Activated naive CD4-positive, alpha-beta T cell treated with anti-CD3 and anti-CD28 coated beads, Interleukin-2, amount 50 U/mL, for 72 hours (primary cell): ENCODE data around the gene CABLES2. TPM values are rescaled to one million over a fixed set of nuclear protein-coding genes. Genes with fewer than 3 reads are reported as not detected.

ENCODE experiments used
- ATAC-seq, 2 donors: fragments of 150-1000 bp; cut with Tn5 transposase; 2 replicates each; pipeline ENCODE4 v1.10.0; 2021; ENCODE audit warnings: mild to moderate bottlenecking in 2 of 2, moderate library complexity in 2 of 2
- DNase-seq, 2 donors: peaks; one replicate each; pipeline ENCODE4 v3.0.0; 2021 to 2022; ENCODE audit warnings: low spot score in 2 of 2
- H3K27ac Mint-ChIP-seq, 2 donors: one replicate each; pipeline ENCODE4 v1.8.0; 2022; ENCODE audit warnings: mild to moderate bottlenecking in 2 of 2, mixed read lengths in 2 of 2
- H3K36me3 Mint-ChIP-seq, 2 donors: one replicate each; pipeline ENCODE4 v1.8.0; 2022; ENCODE audit warnings: mixed read lengths in 2 of 2
- H3K9me3 Mint-ChIP-seq, 2 donors: one replicate each; pipeline ENCODE4 v1.8.0; 2022; ENCODE audit warnings: mixed read lengths in 2 of 2
- total RNA-seq, 2 donors: library from RNA; stranded (reverse); gene quantifications; one replicate each; pipeline ENCODE4 v1.2.3, GENCODE V29; 2022

Gene CABLES2
- total RNA-seq, 2 donors from 2014 or later: 5.8 to 6.4 TPM

DNA sequence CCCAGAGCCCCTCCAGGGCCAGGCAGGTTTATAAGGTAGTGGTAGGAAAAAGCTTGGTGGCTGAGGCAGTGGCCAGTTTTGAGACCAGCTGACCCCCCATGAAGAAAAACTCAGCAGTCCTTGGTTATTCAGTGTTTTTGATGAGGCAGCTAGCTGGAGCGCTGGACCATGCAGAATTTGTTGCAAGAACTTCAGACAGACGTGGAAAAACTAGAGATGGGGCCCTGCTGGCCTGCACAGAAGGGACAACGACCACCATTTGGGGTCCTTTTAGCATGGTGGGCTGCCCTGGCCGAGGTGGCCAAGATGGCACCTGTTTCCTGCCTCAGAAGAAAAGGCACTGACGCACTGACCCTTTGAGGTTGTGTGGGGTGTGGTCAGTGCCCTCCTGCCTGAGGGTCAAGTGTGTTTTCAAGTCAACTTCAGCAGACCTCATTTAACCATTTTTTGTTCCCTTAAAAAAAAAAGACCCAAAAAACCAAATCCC, 17.4 kb downstream of the CABLES2 start:
- Mint-ChIP-seq H3K27ac (peak overlapping the region; percentile 60 to 89), H3K9me3 (no peaks in the 10 kb centered on the region), H3K36me3 (peaks cover 29 to 32% of the 10 kb centered on the region in 2 donors)
- no peak for DNase-seq
- ATAC-seq: no peak

DNA sequence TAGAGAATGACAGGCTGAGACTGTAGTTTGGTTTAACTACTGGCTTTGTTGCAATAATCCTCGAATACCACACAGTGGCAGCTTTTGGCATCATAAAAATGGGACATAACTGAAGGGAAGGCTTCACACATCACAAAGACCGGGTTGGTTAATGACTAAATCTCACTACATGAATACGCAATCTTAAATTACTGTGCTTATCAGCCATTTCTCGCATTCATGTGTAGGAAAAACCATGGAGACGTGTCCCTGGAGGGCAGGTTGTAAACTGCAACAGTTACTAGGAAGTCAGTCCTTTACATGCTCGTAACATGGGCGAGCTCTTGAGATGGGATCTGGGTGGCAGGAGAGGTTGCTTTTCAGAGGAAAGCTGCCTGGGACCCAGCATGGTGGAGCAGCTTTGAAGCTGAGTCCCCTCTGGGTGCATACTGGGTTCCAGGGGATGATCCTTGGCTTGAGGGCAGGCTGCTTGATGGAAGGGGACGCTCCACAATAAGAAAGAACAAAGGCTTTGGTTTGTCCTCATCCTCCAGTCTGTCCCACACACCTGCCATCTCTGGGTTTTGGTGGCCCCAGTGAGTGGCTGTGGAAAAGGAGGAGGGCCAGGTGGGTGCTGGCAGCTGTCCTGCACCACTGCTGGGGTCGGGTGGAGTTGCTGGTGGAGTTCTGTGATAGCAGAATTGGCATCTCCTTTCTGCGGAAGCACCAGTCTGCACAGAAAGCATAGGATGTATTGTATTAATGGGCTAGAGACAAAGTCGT, 18.1 kb downstream of the CABLES2 start:
- peak overlapping the region; percentile 60 to 93 for H3K27ac Mint-ChIP-seq

DNA sequence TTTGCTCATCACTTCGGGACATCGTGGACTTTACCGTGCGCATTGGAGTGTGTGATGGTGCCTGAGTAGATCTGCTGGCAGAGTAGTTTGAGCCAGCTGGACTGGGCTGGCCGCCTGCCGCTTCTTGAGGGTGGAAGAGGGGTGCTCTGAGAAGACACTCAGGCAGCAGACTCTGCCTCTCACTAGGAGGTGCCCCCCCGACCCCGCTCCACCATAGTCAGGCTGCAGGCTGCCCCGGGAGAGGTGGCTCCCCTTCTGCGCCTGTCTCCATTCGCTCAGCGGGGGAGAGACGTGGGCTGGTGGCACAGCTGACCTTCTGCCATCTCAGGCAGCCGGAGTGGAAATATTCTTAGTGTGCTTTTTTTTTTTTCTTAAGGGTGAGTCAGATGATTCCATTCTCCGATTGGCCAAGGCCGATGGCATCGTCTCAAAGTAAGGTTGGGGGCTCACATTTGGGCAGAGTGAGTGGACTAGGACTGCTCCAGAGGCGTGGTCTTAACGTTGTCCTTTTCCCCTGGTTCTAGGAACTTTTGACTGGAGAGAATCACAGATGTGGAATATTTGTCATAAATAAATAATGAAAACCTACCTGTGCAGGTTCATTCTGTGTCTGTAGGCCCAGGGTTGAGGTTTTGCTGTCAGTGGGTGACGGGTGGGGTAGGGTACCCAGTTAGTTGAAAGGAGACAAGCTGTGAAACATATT, 19.0 kb downstream of the CABLES2 start:
- H3K27ac Mint-ChIP-seq: peak overlapping the region; percentile 88 to 93
- no peaks in the 10 kb centered on the region for H3K9me3 Mint-ChIP-seq
- ATAC-seq (no peak), DNase-seq (no peak)
- peaks cover 29 to 32% of the 10 kb centered on the region in 2 donors for H3K36me3 Mint-ChIP-seq

More for the DNA sequence above, 18.1 kb downstream of the CABLES2 start:
- no peak for DNase-seq
- Mint-ChIP-seq H3K36me3 (peaks cover 29 to 32% of the 10 kb centered on the region in 2 donors), H3K9me3 (no peaks in the 10 kb centered on the region)
- ATAC-seq: no peak

DNA sequence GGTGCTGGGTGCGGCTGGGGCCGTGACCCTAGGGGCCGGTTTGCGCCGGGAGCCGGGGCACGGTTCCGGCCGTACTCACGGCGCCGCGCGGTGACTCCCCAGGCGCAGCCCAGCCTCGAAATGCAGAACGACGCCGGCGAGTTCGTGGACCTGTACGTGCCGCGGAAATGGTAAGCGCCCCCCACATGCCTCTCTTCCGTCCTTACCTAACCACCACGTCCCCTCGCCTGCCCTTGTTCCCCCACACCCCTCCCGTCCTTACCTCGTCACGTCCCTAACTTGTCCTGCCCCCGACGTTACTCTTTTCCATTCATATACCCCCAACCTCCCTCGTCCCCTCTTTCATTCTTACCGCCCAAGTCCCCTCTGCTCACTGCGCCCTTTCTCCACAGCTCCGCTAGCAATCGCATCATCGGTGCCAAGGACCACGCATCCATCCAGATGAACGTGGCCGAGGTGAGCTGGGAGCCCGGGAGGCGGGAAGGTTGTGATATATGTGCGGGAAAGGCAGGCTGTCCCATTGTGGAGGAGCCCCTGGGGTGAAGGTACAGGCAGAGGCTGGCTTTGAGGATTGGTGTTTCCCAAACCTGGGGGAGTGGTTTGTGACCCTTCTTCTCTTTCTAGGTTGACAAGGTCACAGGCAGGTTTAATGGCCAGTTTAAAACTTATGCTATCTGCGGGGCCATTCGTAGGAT, 19.7 kb downstream of the CABLES2 start:
- Mint-ChIP-seq H3K36me3 (peaks cover 32 to 34% of the 10 kb centered on the region in 2 donors), H3K27ac (peak overlapping the region; percentile 88 to 93), H3K9me3 (no peaks in the 10 kb centered on the region)
- ATAC-seq (no peak), DNase-seq (no peak)

DNA sequence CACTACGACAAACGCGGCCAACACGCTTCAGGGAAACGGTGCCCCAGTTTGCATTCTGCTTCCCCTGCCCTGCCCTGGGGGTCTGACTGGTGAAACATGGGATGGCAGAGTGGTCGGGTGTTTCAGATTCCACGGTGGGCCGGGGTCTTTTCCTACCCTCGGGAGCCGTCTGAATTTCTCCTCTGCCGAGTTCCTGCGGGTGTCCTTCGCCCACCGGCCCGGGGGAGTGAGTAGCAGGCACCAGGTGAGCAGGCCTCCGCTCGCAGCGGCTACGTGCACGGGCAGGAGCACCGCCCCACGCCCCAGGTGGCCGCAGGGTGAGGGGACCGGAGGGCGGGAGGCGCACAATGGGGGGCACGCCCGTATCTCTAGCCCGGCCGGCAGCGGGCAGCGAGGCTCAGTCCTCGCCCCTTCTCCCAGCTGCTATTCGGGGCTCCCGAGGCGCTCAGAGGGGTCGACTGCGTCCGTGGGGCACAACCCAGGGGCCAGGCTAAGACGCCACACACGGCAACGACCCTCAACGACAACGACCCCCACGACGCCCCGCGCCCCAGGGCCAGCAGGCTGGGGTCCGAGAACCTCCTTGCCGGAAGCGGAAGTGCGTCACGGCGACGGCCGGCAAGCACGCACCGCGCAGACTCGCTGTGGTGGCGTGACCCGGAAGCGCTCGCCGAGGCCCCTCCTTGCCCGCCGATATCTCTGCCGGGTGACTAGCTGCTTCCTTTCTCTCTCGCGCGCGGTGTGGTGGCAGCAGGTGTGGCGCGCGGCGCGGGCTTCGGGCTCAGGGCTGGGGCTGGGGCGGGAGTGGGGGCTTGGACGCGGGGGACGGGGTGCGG, 20.5 kb downstream of the CABLES2 start, which contains the start of gene RPS21:
Gene RPS21, plus strand, starts transcription at position 721 of the 836 bp plus-strand sequence. CDS start 236 bp downstream, outside the sequence.
- Mint-ChIP-seq H3K27ac (peak within 1 kb of the TSS; percentile 88 to 93), H3K9me3 (peaks cover 6% of the 10 kb centered on the region in 2 donors), H3K36me3 (peaks cover 38 to 42% of the 10 kb centered on the region in 2 donors)
- ATAC-seq: peak; percentile 92 to 98
- DNase-seq: peak; percentile 92

DNA sequence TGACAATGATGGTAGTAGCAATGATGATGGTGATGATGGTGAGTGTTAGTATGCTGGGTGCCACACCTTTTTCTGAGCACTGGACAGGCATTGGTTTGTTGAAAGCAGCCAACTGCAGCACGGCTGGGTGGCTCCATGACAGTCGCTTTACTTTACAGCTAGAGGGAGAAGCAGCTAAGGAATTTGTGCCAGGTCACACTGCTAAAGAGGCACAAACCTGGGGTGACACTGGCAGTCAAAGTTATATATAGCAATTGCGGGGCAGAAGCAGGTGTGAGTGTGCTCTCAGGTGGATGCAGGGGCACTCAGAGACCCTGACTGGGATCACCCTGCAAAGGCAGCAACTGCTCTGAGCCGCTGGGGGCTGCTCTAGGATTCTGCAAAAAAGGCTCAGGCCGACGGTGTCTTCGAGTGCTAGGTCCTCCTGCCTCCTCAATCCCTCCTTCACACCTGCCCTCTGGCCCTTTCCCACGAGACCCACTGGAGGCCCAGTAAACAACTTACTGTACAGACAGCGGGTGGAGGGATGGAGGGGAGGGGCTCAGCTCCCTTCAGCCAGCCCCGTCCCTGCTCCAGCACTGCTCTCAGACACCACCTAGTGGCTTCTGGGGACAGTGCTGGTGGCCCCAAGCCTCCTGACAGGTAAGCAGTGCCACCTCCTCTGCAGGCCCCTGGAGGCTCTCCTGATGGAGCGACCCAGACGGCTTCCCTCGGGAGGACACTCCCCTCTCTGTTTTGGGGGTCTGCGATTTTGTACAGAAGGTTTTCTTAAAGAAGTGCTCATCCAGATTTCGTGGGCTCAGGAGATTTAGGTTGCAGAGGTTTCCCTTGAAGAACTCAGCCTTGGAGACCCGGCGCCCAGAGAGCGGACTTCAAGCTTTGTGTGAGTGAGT, 24.5 kb downstream of the CABLES2 start:
- peak; percentile 71 to 81 for ATAC-seq
- peak; percentile 71 to 84 for DNase-seq
- peaks cover 6% of the 10 kb centered on the region in 2 donors for H3K9me3 Mint-ChIP-seq
- no peak overlapping the region for H3K27ac Mint-ChIP-seq
- peaks cover 15 to 24% of the 10 kb centered on the region in 2 donors for H3K36me3 Mint-ChIP-seq

DNA sequence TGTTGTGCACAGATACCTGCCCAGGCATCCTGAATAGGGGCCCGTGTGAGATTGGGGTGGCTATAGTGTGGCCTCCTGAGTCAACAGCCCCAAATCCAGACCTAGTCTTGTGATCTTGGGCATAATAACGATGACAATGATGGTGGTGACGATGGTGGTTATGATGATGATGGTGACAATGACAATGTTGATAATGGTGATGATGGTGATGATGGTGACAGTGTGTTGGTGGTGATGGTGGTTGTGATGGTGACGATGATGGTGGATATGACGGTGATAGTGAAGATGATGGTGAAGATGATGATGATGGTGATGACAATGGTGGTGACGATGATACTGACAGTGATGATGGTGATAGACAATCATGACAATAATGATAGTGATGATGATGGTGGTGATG, 25.2 kb downstream of the CABLES2 start:
- Mint-ChIP-seq H3K9me3 (peaks cover 6% of the 10 kb centered on the region in 2 donors), H3K27ac (no peak overlapping the region), H3K36me3 (peaks cover 12 to 19% of the 10 kb centered on the region in 2 donors)
- no peak for DNase-seq
- ATAC-seq: no peak

DNA sequence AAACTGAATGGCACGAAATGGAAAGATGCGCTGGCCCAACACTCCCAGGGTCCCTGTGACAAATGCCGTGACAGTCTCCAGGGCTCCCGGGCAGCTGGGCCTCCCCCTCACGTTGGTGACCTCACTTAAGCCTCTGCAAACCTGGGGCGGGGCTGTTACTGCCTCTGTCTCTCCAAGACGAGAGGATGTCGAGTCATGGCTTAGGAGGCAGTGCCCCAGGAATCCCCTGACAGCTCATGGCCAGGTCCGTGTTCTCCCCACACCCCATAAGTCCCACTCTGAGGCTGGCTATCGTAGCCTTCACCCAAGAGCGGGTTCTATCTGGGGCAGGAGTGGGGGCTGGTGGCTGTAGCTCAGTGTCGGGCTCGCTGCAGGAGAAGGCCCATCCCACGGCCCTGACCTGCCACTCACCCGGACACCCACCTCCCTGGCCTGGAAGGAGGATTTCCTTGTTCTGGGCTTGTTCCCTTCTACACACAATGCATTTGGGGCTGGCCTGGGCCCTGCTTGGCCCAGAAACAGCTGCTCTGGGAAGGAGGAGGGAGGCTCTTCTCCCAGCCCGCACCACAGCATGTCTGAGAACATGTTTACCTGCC, 25.8 kb downstream of the CABLES2 start:
- Mint-ChIP-seq H3K36me3 (peaks cover 12 to 18% of the 10 kb centered on the region in 2 donors), H3K27ac (no peak overlapping the region), H3K9me3 (peaks cover 6% of the 10 kb centered on the region in 2 donors)
- ATAC-seq: no peak
- DNase-seq: no peak

DNA sequence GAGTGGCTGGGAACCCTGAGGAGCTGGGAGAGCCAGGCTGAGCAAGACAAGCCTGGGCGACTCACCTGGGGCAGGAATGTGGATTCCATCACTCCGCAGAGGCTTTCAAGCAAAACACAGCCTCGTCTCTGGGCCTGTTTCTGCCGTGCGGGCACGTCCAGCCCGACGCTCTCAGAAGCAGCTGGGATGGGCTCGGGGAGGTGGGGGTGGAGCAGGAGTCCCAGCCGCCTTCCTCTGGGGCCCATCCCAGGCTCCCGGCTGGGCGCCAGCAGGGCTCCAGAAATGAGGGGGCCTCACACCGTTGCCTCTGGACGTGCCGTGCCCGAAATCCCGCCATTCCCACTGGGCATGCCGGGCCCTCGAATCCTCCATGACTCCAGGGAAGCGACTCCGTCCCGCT, 28.9 kb downstream of the CABLES2 start:
- peaks cover 7 to 14% of the 10 kb centered on the region in 2 donors for H3K36me3 Mint-ChIP-seq
- no peak for DNase-seq
- peaks cover 6% of the 10 kb centered on the region in 2 donors for H3K9me3 Mint-ChIP-seq
- H3K27ac Mint-ChIP-seq: no peak overlapping the region
- ATAC-seq: no peak

DNA sequence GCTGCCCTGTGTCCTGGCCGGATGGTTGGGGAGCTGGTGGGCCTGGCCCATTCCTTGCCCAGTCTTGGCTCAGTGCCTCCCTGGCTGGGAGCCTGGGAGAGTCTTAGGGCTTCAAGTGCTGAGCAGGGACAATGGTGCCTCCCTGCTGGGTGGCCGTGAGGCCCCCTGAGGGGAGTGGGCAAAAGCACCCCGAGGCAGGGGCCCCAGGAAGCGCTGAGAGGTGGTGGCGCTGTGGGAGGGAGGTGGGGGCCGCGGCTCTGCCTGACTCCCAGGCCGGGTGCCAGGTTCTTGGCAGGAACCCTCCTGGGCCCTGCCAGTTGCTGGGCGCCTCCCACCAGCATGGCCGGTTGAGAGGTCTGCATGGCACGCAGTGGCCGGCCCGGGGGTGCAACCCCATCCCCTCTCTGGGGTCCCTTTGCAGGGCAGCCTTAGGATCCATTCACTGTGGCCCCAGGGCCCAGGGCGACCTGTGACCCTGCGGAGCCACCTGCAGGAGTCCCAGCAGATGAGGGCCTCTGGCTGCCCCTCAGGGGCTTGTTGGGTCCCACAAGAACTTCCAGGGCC, 29.4 kb downstream of the CABLES2 start:
- peak overlapping the region in 1 of 2 donors; percentile 46 for H3K27ac Mint-ChIP-seq

DNA sequence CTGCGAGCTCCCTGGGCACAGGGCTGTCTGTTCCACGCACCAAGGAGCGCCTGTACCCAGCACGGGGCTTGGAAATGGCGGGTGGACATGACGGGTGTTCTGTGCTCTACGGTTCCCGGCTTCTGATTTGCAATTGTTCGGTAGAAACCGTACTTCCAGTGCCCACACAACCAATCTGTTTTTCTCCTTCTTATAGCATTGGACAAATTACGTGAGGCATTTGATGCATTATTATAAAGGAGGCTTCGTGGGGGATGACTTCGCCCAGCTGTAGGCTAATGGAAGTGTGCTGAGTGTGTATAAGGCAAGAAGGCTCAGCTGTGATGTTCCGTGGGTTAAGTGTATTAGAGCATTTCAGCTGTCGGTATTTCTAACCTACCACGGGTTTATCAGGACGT, 30.0 kb downstream of the CABLES2 start:
- ATAC-seq (no peak), DNase-seq (no peak)
- peaks cover 4% of the 10 kb centered on the region in 2 donors for H3K9me3 Mint-ChIP-seq
- peaks cover 5% of the 10 kb centered on the region in 2 donors for H3K36me3 Mint-ChIP-seq
- peak overlapping the region; percentile 33 to 46 for H3K27ac Mint-ChIP-seq

More for the DNA sequence above, 29.4 kb downstream of the CABLES2 start:
- Mint-ChIP-seq H3K9me3 (peaks cover 6% of the 10 kb centered on the region in 2 donors), H3K36me3 (peaks cover 7 to 12% of the 10 kb centered on the region in 2 donors)
- ATAC-seq: no peak
- DNase-seq: no peak

DNA sequence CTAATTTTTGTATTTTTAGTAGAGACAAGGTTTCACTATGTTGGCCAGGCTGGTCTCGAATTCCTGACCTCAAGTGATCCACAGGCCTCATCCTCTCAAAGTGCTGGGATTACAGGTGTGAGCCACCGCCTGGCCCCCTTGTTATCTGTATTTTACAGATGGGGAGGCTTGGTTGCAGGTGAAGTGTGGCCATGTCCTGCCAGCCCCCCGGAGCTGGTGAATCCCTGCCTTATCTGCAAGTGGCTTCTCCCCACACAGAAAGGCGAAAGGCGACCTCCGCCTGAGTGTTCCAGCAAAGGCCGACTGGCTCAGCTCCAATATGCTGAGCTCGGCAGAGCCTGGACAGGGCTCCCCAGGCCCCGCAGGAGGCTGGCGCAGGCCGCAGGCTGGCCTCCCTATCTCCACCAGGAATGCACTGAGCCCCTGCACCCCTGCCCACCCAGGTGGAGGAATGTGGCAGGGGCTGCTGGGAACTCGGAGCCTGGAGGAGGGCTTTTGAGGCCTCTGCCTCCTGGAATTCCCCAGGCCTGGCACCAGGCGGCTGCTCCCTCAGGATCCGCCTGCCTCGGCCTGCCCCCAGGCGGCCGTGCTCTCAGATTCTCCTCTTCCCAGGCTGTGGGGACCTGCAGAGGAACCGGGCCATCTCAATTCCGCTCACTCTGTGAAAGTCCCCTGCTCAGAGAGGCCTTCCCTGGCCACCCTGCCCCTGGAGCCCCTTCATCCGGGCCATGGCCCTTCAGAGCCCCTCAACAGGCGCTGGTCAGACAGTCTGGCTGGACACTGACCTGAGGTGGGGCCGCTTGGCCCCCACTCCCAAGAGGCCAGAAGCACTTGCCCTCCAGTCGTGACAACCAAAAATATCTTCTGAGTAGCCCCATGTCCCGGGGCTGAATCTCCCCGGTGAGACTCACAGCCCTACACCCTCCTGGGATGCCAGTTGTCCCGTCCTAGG, 30.7 kb downstream of the CABLES2 start:
- Mint-ChIP-seq H3K9me3 (no peaks in the 10 kb centered on the region), H3K36me3 (no peaks in the 10 kb centered on the region), H3K27ac (peak overlapping the region in 1 of 2 donors; percentile 46)
- DNase-seq (no peak), ATAC-seq (no peak)

DNA sequence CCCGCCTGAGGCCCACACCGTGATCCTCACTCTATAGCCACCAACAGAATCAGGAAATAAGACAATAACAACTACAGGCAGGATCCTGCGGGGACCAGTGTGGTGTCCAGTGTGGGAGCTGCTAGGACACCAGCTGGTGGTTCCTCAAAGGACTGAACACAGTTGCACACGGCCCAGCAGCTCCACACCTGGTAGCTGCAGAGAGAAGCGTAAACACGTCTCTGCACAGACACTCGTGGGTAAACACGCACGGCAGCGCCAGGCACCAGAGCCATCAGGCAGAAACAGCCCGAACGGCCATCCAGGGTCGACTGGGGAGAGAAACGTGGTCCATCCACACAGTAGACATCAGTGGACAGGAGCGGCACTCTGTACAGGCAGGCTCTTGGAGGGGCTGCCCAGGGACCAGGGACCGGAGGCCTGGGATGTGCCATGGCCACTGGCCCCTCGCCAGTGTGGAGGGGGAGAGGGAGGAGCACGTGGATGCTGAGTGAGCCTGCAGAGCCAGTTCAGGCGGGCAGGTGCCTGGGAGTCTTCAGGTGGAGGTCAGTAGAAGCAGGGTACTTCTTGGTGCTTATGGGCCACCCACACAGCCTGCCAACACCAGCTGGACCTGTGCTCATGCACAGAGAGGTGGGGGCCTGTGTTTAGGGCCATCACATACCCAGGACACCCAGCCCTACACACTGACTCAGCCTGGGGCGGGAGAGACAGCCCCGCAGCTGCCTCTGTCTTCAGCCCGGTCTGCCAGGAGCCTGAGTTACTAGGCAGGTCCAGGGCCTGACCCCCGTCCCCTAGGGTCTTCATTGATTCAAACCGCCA, 32.5 kb downstream of the CABLES2 start:
- no peak for ATAC-seq
- H3K36me3 Mint-ChIP-seq: no peaks in the 10 kb centered on the region
- H3K27ac Mint-ChIP-seq: no peak overlapping the region
- DNase-seq: no peak
- no peaks in the 10 kb centered on the region for H3K9me3 Mint-ChIP-seq
